ENCODE measurements around the gene CCDC73. TPM values are rescaled to one million over a fixed set of nuclear protein-coding genes. Genes with fewer than 3 reads are reported as not detected.
"Not testable (repeated sequence)": the region's sequence is repeated elsewhere in the genome, so short reads cannot be mapped to it uniquely, and the experiment has no call there.

CCDC73 gene
- total RNA-seq, 2 experiments from 2014 or later: not detected

DNA sequence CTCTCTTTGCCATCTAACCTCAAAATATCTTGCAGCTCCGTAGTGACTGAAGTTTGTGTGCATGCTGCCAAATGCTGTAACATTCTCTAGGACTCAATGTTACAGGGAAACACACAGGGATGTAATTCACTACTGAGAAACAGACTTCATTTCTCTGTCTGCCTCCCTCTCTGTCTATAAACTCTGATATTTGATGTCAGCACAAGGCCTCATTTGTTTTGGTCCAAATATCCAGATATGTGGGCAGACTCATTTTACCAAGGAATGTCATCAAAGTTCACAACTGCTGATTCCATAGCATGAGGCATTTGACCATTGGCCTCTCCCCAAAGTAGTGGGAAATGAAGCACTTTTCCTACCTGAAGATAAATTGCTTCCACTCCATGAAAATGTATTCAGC, 32.8 kb upstream of the CCDC73 start:
- Mint-ChIP-seq H3K4me1 (ENCODE audit: low read depth) (peaks cover 10% of the 10 kb centered on the region), H3K27me3 (ENCODE audit: low read depth) (peaks cover 28% of the 10 kb centered on the region), H3K9me3 (peaks cover 3% of the 10 kb centered on the region), H3K27ac (no peak overlapping the region), H3K4me3 (no peak overlapping the region), H3K36me3 (ENCODE audit: low read depth) (no peaks in the 10 kb centered on the region)
- CTCF ChIA-PET: no interaction called here
- intact Hi-C loops (cut with micrococcal nuclease): no loop called here
- DNase-seq: no peak

- intact Hi-C loops (cut with micrococcal nuclease): no loop called here
- Mint-ChIP-seq H3K4me1 (ENCODE audit: low read depth) (peaks cover 19% of the 10 kb centered on the region), H3K27me3 (ENCODE audit: low read depth) (peaks cover 22% of the 10 kb centered on the region), H3K9me3 (peaks cover 3% of the 10 kb centered on the region), H3K27ac (no peak overlapping the region), H3K4me3 (no peak overlapping the region), H3K36me3 (ENCODE audit: low read depth) (no peaks in the 10 kb centered on the region)
- no peak for DNase-seq
- CTCF ChIA-PET: no interaction called here
Measured at GRCh38 chr11:32826113-32826512, 31.7 kb upstream of the CCDC73 start.

DNA sequence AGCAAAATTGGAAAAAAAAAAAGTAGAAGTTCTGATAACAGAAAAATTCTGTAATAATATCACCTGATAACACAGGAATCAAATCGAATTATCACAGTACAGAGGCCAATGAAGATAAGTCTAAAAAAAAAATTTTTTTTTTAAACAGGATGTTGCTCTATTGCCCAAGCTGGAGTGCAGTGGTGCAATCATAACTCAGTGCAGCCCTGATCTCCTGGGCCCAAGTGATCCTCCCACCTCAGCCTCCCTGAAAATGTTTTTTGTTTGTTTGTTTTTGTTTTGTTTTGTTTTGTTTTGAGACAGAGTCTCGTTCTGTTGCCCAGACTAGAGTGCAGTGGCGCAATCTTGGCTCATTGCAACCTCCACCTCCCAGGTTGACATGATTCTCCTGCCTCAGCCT, 29.2 kb upstream of the CCDC73 start:
- H3K9me3 Mint-ChIP-seq; CTCF ChIA-PET; H3K36me3 Mint-ChIP-seq (ENCODE audit: low read depth); DNase-seq; H3K27ac Mint-ChIP-seq; H3K4me3 Mint-ChIP-seq: not testable (repeated sequence)
- Mint-ChIP-seq H3K27me3 (ENCODE audit: low read depth) (peaks cover 11% of the 10 kb centered on the region), H3K4me1 (ENCODE audit: low read depth) (peaks cover 17% of the 10 kb centered on the region)
- intact Hi-C loops (cut with micrococcal nuclease): loop anchor here (5.0 kb wide), 4 partner anchors 434 to 1829 kb away; partner anchors contain the start of genes HIPK3 and LMO2

DNA sequence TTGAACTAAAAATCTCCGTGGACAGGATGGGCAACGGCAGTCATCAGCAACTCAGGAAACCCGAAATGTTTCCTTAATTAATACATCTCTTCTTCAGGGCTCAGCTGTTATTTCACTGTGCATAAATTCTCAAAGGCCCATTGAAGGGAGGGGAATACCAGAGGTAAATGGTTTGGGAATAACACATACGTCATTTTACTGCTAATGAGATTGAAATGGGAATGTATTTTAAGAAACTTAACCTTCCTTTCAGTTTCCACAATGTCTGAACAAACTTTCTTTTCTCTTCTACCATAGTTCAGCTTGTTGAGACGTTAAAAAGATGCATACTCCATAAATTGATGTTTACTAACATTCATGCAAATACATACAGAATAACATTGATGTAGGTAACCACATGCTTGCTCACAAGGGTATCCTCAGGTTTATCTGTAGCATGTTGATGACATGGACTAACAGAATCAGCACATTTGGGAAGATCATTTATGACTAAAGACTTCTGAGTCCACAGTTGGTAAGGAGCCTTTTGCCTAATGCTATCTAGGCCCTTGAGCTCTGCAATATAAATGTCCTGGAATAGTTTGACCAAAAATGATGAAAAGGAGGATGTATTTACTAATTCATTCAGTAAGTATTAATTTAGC, 27.6 kb upstream of the CCDC73 start:
- Mint-ChIP-seq H3K9me3 (peaks cover 3% of the 10 kb centered on the region), H3K27ac (peak overlapping the region; percentile 4), H3K4me3 (peak overlapping the region; percentile 0), H3K36me3 (ENCODE audit: low read depth) (no peaks in the 10 kb centered on the region), H3K27me3 (ENCODE audit: low read depth) (peaks cover 2% of the 10 kb centered on the region), H3K4me1 (ENCODE audit: low read depth) (peaks cover 25% of the 10 kb centered on the region)
- no peak for DNase-seq
- CTCF ChIA-PET: interaction anchor here (1.0 kb wide), 1 partner anchor 13 kb away, joined by 4 read pairs; no protein-coding TSS in a partner anchor
- intact Hi-C loops (cut with micrococcal nuclease): loop anchor here (1.0 to 5.0 kb wide), 9 partner anchors 7 to 1830 kb away; partner anchors contain the start of genes HIPK3, LMO2, PRRG4 and QSER1

DNA sequence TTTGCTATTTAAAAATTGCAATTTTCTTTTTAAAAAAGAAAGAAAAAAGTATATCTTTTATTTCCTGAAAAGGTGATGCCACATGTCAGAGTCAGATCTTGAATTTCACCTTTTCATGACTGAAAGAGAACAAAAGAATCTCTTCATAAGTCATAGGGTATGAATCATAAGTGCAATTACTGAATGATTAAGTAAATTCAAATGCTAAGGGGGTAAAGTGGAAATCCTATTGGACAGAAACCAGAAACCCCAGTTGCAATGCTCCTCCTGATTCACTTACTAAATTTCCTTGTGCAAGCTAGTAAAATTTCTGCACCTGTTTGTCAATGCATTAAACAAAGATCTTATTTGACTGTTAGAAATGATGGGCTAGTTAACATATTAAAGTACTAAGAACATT, 27.1 kb upstream of the CCDC73 start:
- Mint-ChIP-seq H3K27ac (peak overlapping the region; percentile 4), H3K36me3 (ENCODE audit: low read depth) (no peaks in the 10 kb centered on the region)
- intact Hi-C loops (cut with micrococcal nuclease): loop anchor here (1.0 to 5.0 kb wide), 9 partner anchors 8 to 1831 kb away; partner anchors contain the start of genes HIPK3, LMO2, PRRG4 and QSER1

DNA sequence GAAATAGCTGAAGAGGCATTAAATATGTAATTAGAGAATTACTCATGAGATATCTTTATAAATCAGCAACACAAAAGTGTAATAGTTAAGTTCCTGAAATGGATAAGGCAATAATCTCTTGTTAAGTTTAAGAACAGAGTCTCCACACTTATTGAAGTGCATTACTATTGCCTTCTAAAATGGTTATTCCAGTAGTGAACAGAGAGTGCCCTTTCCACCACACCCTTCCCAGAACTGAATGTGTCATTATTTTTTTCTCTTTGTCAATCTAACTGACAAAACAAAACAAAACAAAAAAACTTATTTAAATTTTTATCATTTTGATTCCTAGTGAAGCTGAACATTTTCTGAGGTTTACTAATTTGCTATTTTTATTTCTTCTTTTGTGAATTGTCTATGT, 26.0 kb upstream of the CCDC73 start:
- CTCF ChIA-PET: interaction anchor here (0.6 kb wide), 1 partner anchor 245 kb away, joined by 3 read pairs; no protein-coding TSS in a partner anchor
- H3K9me3 Mint-ChIP-seq: peaks cover 3% of the 10 kb centered on the region
- no peaks in the 10 kb centered on the region for H3K36me3 Mint-ChIP-seq (ENCODE audit: low read depth)
- no peak for DNase-seq
- intact Hi-C loops (cut with micrococcal nuclease): loop anchor here (5.0 kb wide), 4 partner anchors 437 to 1832 kb away; partner anchors contain the start of genes HIPK3 and LMO2
- H3K27me3 Mint-ChIP-seq (ENCODE audit: low read depth): peaks cover 3% of the 10 kb centered on the region
- H3K27ac Mint-ChIP-seq: no peak overlapping the region
- no peak overlapping the region for H3K4me3 Mint-ChIP-seq
- H3K4me1 Mint-ChIP-seq (ENCODE audit: low read depth): peaks cover 25% of the 10 kb centered on the region

More for the DNA sequence above, 27.1 kb upstream of the CCDC73 start:
- H3K4me1 Mint-ChIP-seq (ENCODE audit: low read depth): peaks cover 25% of the 10 kb centered on the region
- no peak overlapping the region for H3K4me3 Mint-ChIP-seq
- H3K9me3 Mint-ChIP-seq: peaks cover 3% of the 10 kb centered on the region
- CTCF ChIA-PET: interaction anchor here (1.0 kb wide), 1 partner anchor 12 kb away, joined by 4 read pairs; no protein-coding TSS in a partner anchor
- H3K27me3 Mint-ChIP-seq (ENCODE audit: low read depth): no peaks in the 10 kb centered on the region
- peak; percentile 10 for DNase-seq

DNA sequence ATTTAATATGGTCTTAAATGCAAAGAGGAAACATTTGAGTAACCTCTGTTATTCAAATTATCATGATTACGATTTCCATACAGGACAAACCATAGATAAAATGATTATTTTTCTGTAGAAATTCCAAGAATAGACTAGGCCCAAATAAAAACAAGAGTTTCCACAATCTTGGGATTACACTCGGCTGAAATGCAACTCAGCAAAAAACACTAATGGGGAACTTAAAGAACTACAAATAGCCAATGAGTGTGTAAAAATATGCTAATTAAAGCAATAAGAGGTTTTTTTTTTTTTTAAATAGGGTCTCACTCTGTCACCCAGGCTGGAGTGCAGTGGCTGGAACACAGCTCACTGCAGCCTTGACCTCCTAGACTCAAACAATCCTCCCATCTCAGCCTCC, 24.7 kb upstream of the CCDC73 start:
- Mint-ChIP-seq H3K27me3 (ENCODE audit: low read depth) (peaks cover 7% of the 10 kb centered on the region), H3K9me3 (peaks cover 3% of the 10 kb centered on the region), H3K36me3 (ENCODE audit: low read depth) (no peaks in the 10 kb centered on the region), H3K27ac (no peak overlapping the region), H3K4me1 (ENCODE audit: low read depth) (peaks cover 25% of the 10 kb centered on the region), H3K4me3 (no peak overlapping the region)
- intact Hi-C loops (cut with micrococcal nuclease): no loop called here
- no peak for DNase-seq
- CTCF ChIA-PET: interaction anchor here (0.6 kb wide), 1 partner anchor 13 kb away, joined by 3 read pairs; no protein-coding TSS in a partner anchor

DNA sequence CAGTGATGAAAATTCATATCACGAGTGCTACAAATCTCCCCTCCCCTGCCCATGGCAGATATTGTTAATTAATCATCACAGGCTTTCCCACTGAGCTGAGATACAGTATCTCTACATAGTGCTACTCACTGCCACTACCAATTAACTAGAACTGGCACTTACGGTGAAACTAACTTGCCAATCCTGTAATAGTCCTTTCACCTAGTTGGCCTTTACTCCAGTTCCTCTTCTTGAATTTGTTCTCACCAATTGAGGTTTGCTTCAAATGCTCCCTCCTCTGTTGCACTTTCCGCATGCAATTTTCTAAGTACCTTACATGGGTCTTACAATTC, 23.4 kb upstream of the CCDC73 start:
- Mint-ChIP-seq H3K27ac (no peak overlapping the region), H3K27me3 (ENCODE audit: low read depth) (peaks cover 7% of the 10 kb centered on the region), H3K36me3 (ENCODE audit: low read depth) (no peaks in the 10 kb centered on the region), H3K4me1 (ENCODE audit: low read depth) (peaks cover 25% of the 10 kb centered on the region), H3K9me3 (no peaks in the 10 kb centered on the region), H3K4me3 (no peak overlapping the region)
- intact Hi-C loops (cut with micrococcal nuclease): loop anchor here (1.0 kb wide), 1 partner anchor 193 kb away; no protein-coding TSS in a partner anchor
- DNase-seq: no peak
- CTCF ChIA-PET: interaction anchor here (1.0 kb wide), 1 partner anchor 9 kb away, joined by 4 read pairs; no protein-coding TSS in a partner anchor

GRCh38 chr11:32817181-32817851, 22.9 kb upstream of the CCDC73 start:
- Mint-ChIP-seq H3K27ac (no peak overlapping the region), H3K4me3 (no peak overlapping the region), H3K9me3 (no peaks in the 10 kb centered on the region), H3K4me1 (ENCODE audit: low read depth) (peaks cover 22% of the 10 kb centered on the region), H3K36me3 (ENCODE audit: low read depth) (no peaks in the 10 kb centered on the region), H3K27me3 (ENCODE audit: low read depth) (peaks cover 7% of the 10 kb centered on the region)
- intact Hi-C loops (cut with micrococcal nuclease): loop anchor here (1.0 kb wide), 1 partner anchor 194 kb away; no protein-coding TSS in a partner anchor
- CTCF ChIA-PET: no interaction called here
- DNase-seq: no peak

GRCh38 chr11:32809313-32809712, 14.9 kb upstream of the CCDC73 start:
- intact Hi-C loops (cut with micrococcal nuclease): loop anchor here (1.0 kb wide), 3 partner anchors 84 to 256 kb away; no protein-coding TSS in a partner anchor
- CTCF ChIA-PET: interaction anchor here (0.6 to 1.8 kb wide), 29 partner anchors 9 to 1250 kb away, joined by 3 to 18 read pairs (median 3); partner anchors contain the start of genes DEPDC7 and PRRG4
- Mint-ChIP-seq H3K4me1 (ENCODE audit: low read depth) (no peaks in the 10 kb centered on the region), H3K27me3 (ENCODE audit: low read depth) (no peaks in the 10 kb centered on the region), H3K27ac (no peak overlapping the region), H3K36me3 (ENCODE audit: low read depth) (no peaks in the 10 kb centered on the region), H3K4me3 (no peak overlapping the region), H3K9me3 (no peaks in the 10 kb centered on the region)
- peak; percentile 87 for DNase-seq

- Mint-ChIP-seq H3K36me3 (ENCODE audit: low read depth) (no peaks in the 10 kb centered on the region), H3K4me1 (ENCODE audit: low read depth) (peaks cover 9% of the 10 kb centered on the region), H3K9me3 (no peaks in the 10 kb centered on the region), H3K27ac (no peak overlapping the region), H3K4me3 (no peak overlapping the region), H3K27me3 (ENCODE audit: low read depth) (no peaks in the 10 kb centered on the region)
- no peak for DNase-seq
- CTCF ChIA-PET: interaction anchor here (0.5 to 0.7 kb wide), 3 partner anchors 10 to 268 kb away, joined by 3 read pairs; no protein-coding TSS in a partner anchor
- intact Hi-C loops (cut with micrococcal nuclease): loop anchor here (10.0 kb wide), 1 partner anchor 362 kb away; the partner anchor contains the start of gene WT1
Measured at GRCh38 chr11:32796425-32796824, 2.0 kb upstream of the CCDC73 start.

GRCh38 chr11:32792948-32793475, 1.4 kb downstream of the CCDC73 start:
- Mint-ChIP-seq H3K27me3 (ENCODE audit: low read depth) (peaks cover 1% of the 10 kb centered on the region), H3K9me3 (no peaks in the 10 kb centered on the region), H3K36me3 (ENCODE audit: low read depth) (no peaks in the 10 kb centered on the region), H3K4me3 (no peak overlapping the region), H3K27ac (no peak overlapping the region), H3K4me1 (ENCODE audit: low read depth) (peaks cover 9% of the 10 kb centered on the region)
- peak; percentile 84 for DNase-seq
- CTCF ChIA-PET: interaction anchor here (0.7 to 1.7 kb wide), 8 partner anchors 9 to 417 kb away, joined by 3 to 6 read pairs (median 4); no protein-coding TSS in a partner anchor
- intact Hi-C loops (cut with micrococcal nuclease): loop anchor here (1.0 to 10.0 kb wide), 7 partner anchors 41 to 470 kb away; partner anchors contain the start of gene WT1
